Testis (tissue), 3 donors: ENCODE results near the gene SEMA6A. TPM values are rescaled to one million over a fixed set of nuclear protein-coding genes. Genes with fewer than 3 reads are reported as not detected.

Source experiments
- DNase-seq: peaks from one replicate; pipeline ENCODE4 v3.0.0-alpha.2; 2019
- H3K27ac ChIP-seq, 2 donors: fragments of 200-600 bp; sonication (generic); one replicate each; pipeline ENCODE4 v1.5.1; 2019
- H3K27me3 ChIP-seq: fragments of 200-600 bp; sonication (generic); one replicate; pipeline ENCODE4 v1.5.1; 2019
- H3K36me3 ChIP-seq: fragments of 200-600 bp; sonication (generic); one replicate; pipeline ENCODE4 v1.5.1; 2017; ENCODE audit warnings: low read depth; ENCODE audit errors: missing control alignments
- H3K4me1 ChIP-seq: fragments of 200-600 bp; sonication (generic); one replicate; pipeline ENCODE4 v1.5.1; 2019
- H3K4me3 ChIP-seq, 2 donors: fragments of 200-600 bp; sonication (generic); one replicate each; pipeline ENCODE4 v1.5.1; 2017 to 2019
- H3K9me3 ChIP-seq: fragments of 200-600 bp; sonication (generic); one replicate; pipeline ENCODE4 v1.5.1; 2017
- POLR2A ChIP-seq: fragments of 450-650 bp; IDR thresholded peaks from one replicate; pipeline ENCODE4 v1.6.1; 2017; ENCODE audit warnings: antibody characterized with exemption, mild to moderate bottlenecking, moderate library complexity
- WGBS, 2 donors: methylation state at CpG; one replicate each; pipeline ENCODE4 v1.1.5; 2018; 5-methylcytosine and 5-hydroxymethylcytosine counted together
- intact Hi-C: fragments of 100-400 bp; cut with DNase I; formaldehyde crosslinking; loops from one replicate; pipeline ENCODE4 v1.15.1; 2023; ENCODE audit warnings: low total_unique reads
- polyA plus RNA-seq: library from polyadenylated mRNA; stranded (reverse); fragments of 350-450 nt; fragmentation: Illumina TruSeq; extraction: RNeasy Lipid Tissue Mini Kit (QIAGEN cat#74804); gene quantifications from one replicate; pipeline ENCODE4 v1.2.3, GENCODE V29; 2014; ENCODE audit warnings: low read depth, low replicate concordance; ENCODE audit not compliant: insufficient read depth
- total RNA-seq, 2 donors: library from RNA; depleted of rRNA; stranded (reverse); fragments of >200 nt; gene quantifications; one replicate each; pipeline ENCODE4 v1.2.3, GENCODE V29; 2016
- TF ChIP-seq, protein P1 (sequence below), 3 experiments: fragments of 450-650 bp in 2 of 3; fragments of 200-600 bp in 1 of 3; sonication (generic) in 1 of 3; IDR thresholded peaks; one replicate each; pipeline ENCODE4 v1.5.1; 2016 to 2019; ENCODE audit warnings: antibody characterized with exemption in 3 of 3, mild to moderate bottlenecking in 2 of 3, moderate library complexity in 1 of 3

The SEMA6A gene
- total and polyA plus RNA-seq, 3 donors from 2014 or later, result 17.4 to 67.6 (median 52.0) TPM

DNA sequence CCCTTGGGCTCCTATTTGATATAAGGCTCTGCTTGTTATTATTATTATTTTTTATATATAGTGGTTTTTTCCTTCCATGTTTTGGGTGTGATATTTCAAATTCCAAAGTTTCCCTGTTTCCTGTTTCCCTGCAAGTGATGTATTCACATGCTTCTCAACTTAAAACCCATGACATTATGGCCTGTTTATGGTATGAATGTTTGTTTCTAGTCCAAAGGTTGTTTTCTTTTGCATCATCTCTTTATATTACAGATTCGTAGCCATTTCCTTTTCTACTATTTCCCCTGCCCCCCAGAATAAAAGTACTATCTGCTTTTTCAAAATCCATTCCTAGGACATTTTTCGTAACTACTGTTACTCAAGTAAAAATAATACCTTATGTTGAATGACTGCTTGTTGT, 7.5 kb downstream of the SEMA6A start:
- peaks cover 3% of the 10 kb centered on the region for H3K4me1 ChIP-seq
- DNase-seq, result no peak
- TF ChIP-seq, protein P1, sequence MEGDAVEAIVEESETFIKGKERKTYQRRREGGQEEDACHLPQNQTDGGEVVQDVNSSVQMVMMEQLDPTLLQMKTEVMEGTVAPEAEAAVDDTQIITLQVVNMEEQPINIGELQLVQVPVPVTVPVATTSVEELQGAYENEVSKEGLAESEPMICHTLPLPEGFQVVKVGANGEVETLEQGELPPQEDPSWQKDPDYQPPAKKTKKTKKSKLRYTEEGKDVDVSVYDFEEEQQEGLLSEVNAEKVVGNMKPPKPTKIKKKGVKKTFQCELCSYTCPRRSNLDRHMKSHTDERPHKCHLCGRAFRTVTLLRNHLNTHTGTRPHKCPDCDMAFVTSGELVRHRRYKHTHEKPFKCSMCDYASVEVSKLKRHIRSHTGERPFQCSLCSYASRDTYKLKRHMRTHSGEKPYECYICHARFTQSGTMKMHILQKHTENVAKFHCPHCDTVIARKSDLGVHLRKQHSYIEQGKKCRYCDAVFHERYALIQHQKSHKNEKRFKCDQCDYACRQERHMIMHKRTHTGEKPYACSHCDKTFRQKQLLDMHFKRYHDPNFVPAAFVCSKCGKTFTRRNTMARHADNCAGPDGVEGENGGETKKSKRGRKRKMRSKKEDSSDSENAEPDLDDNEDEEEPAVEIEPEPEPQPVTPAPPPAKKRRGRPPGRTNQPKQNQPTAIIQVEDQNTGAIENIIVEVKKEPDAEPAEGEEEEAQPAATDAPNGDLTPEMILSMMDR (IDR thresholded peaks at IDR 0.05), result no peak
- TF ChIP-seq POLR2A, result no peak
- H3K27me3 ChIP-seq, result no peaks in the 10 kb centered on the region
- H3K27ac ChIP-seq, result no peak overlapping the region
- no peak overlapping the region for H3K4me3 ChIP-seq
- 93 to 96% methylated on average over 2 of the region's 2 CpGs for WGBS, 2 donors
- H3K9me3 ChIP-seq, result no peaks in the 10 kb centered on the region
- intact Hi-C loops, result no loop called here
- no peaks in the 10 kb centered on the region for H3K36me3 ChIP-seq

DNA sequence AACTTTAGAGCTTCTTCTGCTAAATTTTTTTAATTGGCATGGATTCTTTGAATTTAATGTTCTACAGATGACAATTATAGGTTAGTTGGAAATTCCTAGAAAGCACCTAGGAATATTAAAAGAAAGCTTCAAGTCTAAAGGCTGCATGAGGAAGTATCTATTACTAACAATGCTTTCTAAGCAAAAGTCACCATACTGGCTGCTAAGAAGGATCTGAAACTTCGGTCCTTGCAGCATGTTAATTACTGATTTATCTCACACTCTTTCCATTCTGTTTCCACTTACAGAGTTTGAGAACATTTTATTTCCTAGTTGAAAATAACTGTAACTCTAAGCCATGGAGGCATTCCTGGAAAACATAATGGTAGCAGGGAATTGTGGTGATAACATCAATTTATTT, 8.4 kb downstream of the SEMA6A start:
- Histone ChIP-seq H3K4me3 (no peak overlapping the region), H3K36me3 (no peaks in the 10 kb centered on the region), H3K27me3 (no peaks in the 10 kb centered on the region), H3K27ac (no peak overlapping the region), H3K9me3 (no peaks in the 10 kb centered on the region), H3K4me1 (peaks cover 3% of the 10 kb centered on the region)
- intact Hi-C loops, result no loop called here
- WGBS, 2 donors, result 42 to 55% methylated on average over 1 of the region's 1 CpG
- TF ChIP-seq, protein P1 (IDR thresholded peaks at IDR 0.05), result no peak
- no peak for TF ChIP-seq POLR2A
- DNase-seq, result no peak

GRCh38 chr5:116564756-116565490, 9.7 kb downstream of the SEMA6A start:
- no peak for DNase-seq
- H3K4me3 ChIP-seq, result no peak overlapping the region
- TF ChIP-seq POLR2A, result no peak
- TF ChIP-seq, protein P1 (IDR thresholded peaks at IDR 0.05), result no peak
- H3K27ac ChIP-seq, result no peak overlapping the region
- 75% methylated on average over 7 of the region's 7 CpGs for WGBS, 2 donors
- intact Hi-C loops, result no loop called here
- H3K4me1 ChIP-seq, result peaks cover 3% of the 10 kb centered on the region
- no peaks in the 10 kb centered on the region for H3K36me3 ChIP-seq
- H3K9me3 ChIP-seq, result no peaks in the 10 kb centered on the region
- no peaks in the 10 kb centered on the region for H3K27me3 ChIP-seq

- intact Hi-C loops, result no loop called here
- DNase-seq, result no peak
- Histone ChIP-seq H3K9me3 (no peaks in the 10 kb centered on the region), H3K36me3 (no peaks in the 10 kb centered on the region), H3K27ac (no peak overlapping the region), H3K27me3 (no peaks in the 10 kb centered on the region), H3K4me3 (no peak overlapping the region), H3K4me1 (peaks cover 3% of the 10 kb centered on the region)
- WGBS, 2 donors, result 63 to 78% methylated on average over 3 of the region's 3 CpGs
- TF ChIP-seq, protein P1 (IDR thresholded peaks at IDR 0.05), result no peak
- no peak for TF ChIP-seq POLR2A
Measured at GRCh38 chr5:116564312-116564711, 10.3 kb downstream of the SEMA6A start.
